GM19467 (cell line): Measurements from ENCODE around the gene TM4SF5.

Experiments used
- ATAC-seq: cut with Tn5 transposase; IDR thresholded peaks from one replicate; pipeline ENCODE4 v1.9.1; 2021; ENCODE audit warnings: mild to moderate bottlenecking, moderate library complexity; ENCODE audit not compliant: unreplicated experiment

The TM4SF5 gene

DNA sequence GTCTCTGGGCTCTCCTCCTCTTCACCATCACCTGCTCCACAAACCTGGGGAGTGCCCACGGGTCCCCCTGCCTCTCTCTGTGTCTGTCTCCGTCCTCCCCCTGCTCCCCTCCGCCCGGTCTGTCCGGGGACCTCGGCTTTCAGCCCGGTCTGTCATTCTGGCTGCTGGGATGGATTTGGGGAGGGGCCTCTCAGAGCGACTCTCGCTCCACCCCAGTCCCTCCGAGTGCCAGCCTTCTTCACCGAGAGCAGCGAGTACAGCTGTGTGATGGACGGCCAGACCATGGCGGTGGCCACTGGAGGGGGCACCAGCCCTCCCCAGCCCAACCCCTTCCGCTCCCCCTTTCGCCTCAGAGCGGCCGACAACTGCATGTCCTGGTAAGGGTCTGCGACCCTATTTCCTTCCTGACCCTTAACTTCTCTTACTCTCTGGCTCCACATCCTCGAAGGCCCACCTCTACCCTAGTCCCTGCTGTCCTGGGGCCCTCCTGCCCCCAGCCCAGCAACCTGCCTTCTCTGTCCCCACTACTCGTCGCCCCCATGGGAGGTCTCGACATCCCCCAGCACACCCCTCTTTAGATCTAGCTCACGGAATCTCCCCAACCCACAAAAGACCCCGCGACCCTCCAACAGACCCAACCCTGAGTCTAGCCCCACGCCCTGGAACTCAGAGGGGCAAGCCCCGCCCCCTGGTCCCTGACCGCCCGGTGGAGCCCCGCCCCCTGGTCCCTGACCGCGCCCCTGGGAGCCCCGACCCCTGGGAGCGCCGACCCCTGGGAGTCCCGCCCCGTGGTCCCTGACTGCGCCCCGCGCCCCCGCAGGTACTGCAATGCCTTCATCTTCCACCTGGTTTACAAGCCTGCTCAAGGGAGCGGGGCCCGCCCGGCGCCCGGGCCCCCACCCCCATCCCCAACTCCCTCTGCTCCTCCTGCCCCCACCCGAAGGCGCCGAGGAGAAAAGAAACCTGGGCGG, 26.4 kb upstream of the TM4SF5 start:
- ATAC-seq: no peak

DNA sequence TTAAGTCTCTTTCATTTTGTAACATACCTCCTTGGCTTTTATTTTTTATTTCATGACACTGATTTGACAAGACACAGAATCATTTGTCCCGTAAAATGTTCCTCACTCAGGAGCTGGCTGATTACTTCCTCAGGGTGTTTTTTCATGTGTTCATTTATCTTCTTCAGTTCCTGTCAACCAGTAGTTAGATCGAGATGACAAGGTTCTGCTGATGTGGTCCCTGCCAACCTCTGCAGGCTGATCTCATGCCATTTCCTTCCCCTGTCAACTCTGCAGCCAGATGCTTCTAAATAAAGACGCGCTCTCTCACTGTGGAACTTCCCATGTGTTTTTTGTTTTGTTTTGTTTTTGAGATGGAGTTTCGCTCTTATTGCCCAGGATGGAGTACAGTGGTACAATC, 23.8 kb upstream of the TM4SF5 start:
- ATAC-seq: no peak

DNA sequence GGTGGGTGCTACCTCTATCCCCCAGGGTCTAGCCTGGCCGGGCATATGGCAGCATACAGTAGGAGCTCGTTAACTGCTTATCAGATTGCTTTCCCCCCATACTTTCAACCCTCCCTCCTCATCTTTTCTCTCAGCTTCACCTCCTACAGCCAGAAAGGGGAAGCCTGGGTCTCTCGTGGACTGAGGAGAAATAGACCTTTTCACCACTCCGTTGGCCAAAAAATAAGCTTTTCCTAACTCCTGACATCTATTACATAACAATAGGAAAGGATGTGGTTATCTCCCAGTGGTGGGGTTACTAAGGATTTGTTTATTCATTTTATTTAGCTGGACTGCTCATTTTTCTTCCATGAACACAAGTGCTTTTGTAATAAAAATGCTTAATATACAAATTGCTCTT, 23.0 kb upstream of the TM4SF5 start:
- ATAC-seq: no peak

DNA sequence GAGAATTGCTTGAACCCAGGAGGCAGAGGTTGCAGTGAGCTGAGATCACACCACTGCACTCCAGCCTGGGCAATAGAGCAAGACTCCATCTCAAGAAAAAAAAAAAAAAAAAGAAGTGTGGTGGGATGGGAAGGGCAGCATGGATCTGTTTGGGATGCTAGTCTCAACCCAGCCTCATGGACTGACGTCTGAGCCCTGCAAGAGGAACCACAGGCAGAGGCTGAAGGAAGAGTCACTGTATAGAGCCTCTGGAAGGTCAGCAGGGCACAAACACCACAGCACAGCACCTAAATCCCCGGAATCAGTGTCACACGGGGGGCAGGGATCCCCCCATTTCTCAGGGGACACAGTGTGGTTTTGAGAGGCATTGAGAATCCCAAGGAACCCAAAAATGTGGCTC, 21.1 kb upstream of the TM4SF5 start:
- no peak for ATAC-seq

DNA sequence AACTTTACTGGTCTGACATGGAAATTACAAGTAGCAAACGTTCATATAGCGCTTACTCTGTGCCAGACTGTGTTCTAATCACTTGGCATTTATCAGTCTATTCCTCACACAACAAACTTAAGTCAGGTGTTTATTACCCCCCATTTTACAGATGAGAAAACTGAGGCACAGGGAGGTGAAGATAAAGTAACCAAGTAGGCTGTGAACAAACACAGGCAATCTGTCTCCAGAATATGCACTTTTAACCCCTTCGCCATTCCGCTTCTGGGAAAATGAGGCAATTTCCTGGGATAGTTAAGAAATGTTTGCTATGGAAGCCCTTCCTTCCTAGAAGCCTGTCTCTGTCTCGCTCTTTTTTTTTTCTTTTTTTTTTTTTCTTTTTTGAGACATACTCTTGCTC, 19.8 kb upstream of the TM4SF5 start:
- no peak for ATAC-seq

DNA sequence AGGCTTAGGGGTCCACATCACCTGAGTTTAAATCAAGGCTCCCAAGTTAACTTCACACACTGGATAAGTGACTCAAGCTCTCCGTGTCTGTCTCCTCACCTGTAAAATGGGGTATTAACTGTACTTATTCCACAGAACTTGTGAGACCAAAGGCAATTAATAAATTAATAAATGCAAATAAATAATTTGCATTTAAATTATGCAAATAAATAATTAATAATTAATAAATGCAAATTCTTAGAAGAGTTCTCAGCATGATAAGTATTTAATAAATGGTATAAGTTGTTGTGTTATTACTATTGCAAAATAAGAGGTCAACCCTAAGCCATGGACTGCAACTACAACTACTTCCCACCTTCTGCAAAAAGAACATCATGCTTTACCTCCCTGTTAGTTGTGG, 18.3 kb upstream of the TM4SF5 start:
- ATAC-seq: no peak

DNA sequence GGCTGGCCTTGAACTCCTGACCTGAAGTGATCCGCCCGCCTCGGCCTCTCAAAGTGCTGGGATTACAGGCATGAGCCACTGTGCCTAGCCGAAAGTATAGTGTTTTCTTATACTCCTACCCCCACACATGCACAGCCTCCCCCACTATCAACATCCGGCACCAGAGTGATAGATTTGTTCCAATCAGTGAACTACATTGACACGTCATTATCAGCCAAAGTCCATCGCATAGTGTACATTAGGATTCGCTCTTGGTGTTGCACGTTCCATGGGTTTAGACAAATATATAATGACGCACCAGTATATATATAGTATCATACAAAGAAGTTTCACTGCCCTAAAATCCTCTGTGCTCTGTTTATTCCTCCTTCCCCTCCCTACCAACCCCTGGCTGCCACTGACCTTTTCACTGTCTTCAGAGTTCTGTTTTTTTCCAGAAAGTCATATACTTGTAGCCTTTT, 11.9 kb upstream of the TM4SF5 start:
- no peak for ATAC-seq

DNA sequence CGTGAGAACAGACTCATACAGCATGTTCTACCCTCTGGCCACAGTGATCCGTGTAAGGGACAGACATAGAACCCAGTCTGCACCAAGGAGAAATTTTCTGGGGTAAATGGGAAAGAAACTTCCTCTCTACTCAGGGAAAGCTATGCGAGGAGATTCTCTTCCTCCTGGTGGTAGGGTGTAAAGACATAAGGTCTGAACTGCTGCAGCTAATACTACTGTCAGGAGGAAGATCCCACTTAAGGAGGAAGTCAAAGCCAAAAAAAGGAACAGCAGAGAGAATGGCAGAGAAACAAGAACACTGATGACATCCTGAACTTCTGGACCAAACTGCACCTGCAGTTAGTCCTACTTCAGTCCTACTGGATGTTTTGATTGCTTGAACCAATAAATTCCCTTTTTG, 7.1 kb upstream of the TM4SF5 start:
- ATAC-seq: no peak

DNA sequence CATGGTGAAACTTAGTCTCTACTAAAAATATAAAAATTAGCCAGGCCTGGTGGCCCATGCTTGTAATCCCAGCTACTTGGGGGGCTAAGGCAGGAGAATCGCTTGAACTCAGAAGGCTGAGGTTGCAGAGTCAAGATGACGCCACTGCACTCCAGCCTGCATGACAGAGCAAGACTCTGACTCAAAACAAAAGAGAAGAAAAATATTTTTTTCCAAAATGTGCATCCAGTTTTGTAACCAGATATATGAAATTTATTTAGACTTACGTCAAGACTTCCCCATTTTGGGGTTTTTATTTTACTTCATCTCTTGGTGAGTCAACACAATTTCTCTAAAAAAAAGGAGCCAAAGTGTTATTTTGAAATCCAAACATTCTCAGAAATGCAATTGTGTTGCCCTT, 5.5 kb upstream of the TM4SF5 start:
- no peak for ATAC-seq

DNA sequence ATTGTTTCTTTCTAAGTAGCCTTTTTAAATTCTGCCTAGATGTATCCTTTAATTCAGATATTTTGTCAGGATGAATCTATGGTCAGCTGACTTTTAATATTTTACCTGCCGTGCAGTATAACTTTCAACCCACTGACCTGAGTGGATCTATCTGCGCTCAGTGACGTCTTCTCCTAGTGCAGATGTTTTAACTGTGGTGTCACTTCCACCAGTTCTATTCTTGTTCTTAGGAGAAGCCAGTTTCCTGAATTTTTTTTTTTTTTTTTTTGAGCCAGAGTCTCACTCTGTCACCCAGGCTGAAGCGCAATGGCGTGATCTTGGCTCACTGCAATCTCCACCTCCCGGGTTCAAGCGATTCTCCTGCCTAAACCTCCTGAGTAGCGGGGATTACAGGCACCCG, 5.0 kb upstream of the TM4SF5 start:
- no peak for ATAC-seq

DNA sequence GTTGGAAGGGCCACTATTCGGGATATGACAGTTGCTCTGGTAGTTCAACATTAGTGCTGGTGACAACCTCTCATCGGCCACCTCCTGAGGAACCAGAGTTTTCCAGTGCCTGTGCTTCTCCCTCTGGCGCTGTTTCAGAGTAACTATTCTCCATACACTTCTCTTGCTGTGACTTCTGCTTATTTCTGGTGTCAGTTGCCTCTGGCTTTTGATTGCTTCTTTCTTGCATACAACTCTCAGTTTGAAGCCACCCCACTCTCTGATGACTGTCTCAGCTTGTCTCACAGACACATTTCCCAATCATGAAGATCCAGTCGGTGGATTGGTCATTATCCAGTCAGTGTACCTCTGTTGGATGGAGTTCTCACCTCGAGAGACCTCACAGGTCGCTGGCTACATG, 3.4 kb upstream of the TM4SF5 start:
- no peak for ATAC-seq

DNA sequence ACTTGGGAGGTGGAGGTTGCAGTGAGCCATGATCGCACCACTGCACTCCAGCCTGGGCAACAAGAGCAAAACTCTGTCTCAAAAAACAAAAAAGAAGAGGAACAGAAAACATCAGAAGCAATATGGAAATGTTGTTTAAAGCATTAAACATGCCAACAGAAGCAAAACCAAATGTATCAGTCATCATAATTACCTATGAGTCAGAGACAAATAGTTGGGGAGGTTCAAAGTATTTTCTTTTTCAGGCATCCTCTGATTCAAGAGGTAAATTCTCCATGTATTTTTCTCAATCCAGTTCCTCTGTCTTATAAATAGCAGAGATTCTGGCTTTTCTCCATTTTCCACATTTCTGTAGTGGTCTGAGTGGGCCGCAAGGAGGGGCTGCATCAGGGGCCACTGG, 2.1 kb upstream of the TM4SF5 start:
- no peak for ATAC-seq

DNA sequence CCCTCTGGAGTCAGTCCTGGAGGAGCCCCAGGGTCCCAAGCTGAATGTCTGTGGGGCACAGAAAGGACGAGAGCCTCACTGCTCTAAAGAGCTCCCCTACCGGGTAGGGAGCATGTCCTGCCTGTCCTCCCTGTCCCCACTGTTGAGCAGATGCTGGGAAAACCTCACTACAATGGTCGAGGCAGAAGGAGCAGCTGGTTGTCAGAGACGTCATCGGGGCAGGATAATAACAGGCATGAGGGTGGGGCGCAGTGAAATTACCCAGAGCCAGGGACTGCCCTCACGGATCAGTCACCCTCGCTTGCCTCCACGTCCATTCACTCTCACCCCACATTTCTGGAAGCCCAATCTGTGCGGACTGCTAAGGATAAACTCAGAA, 538 bp downstream of the TM4SF5 start:
- ATAC-seq: no peak

DNA sequence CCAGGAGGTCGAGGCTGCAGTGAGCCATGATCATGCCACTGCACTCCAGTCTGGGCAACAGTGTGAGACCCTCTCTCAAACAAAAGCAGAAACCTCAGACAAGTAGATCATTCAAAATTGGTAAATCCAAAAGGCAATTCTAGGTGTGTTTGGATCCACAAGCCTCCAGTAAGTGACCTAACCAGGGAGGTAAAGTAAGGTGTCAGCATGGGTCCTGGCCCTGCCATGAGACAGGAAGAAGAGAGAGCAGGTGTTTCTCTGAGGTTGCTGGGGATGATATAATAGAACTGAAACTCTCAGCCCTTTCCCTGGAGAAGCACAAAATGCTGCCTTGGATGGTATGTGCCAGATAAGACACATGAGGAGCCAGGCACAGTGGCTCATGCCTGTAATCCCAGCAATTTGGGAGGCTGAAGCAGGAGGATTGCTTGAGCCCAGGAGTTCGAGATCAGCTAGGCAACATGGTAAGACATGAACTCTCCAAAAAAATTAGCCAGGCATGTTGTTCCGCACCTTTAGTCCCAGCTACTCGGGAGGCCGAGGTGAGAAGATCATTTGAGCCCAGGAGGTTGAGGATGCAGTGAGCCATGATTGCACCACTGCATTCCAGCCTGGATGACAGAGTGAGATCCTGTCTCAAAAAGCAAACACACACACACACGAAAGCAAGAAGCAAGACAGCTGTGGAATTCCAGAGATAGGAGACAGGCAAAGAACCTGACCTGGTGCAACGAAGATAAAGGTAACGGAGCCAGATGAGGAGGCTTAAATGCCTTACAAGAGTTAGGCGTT, 6.5 kb downstream of the TM4SF5 start:
- no peak for ATAC-seq

DNA sequence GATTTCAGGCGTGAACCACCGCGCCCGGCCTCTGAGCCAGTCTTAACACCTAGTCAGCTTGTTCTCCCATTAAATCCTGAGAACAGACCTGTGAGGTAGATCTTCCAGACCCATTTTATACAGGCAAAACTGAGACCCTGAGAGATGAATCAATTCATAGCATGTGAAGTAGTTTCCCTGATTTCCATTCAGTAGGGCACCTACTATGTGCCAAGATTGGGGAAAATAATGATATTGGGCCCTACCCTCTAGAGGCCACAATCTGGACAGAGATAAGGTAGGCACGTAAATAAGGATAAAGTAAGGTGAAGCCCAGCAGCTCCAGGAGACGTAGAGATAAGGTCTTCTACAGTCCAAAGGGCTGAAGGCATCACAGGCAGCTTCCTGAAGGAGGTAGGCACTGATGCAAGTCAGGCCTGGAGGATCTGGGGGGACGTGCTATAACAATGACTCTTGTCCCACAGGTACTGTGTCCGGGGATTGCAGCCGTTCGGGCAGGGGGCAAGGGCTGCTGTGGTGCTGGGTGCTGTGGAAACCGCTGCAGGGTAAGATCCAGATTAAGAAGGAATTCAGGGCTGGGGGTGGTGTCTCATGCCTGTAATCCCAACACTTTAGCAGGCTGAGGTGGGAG, 8.8 kb downstream of the TM4SF5 start:
- ATAC-seq: no peak

DNA sequence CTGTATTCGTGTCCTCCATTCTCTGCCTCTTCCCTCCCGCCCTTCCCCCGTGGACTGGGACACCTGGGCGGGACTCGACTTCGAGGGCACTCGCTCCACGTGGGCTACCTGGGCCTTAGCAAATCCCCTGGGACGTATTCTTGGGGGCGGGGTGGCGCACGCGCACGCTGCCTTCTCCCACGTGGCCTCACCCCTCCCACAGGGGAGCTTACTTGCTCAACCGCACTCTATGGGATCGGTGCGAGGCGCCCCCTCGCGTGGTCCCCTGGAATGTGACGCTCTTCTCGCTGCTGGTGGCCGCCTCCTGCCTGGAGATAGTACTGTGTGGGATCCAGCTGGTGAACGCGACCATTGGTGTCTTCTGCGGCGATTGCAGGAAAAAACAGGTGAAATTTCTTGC, 11.0 kb downstream of the TM4SF5 start:
- no peak for ATAC-seq

DNA sequence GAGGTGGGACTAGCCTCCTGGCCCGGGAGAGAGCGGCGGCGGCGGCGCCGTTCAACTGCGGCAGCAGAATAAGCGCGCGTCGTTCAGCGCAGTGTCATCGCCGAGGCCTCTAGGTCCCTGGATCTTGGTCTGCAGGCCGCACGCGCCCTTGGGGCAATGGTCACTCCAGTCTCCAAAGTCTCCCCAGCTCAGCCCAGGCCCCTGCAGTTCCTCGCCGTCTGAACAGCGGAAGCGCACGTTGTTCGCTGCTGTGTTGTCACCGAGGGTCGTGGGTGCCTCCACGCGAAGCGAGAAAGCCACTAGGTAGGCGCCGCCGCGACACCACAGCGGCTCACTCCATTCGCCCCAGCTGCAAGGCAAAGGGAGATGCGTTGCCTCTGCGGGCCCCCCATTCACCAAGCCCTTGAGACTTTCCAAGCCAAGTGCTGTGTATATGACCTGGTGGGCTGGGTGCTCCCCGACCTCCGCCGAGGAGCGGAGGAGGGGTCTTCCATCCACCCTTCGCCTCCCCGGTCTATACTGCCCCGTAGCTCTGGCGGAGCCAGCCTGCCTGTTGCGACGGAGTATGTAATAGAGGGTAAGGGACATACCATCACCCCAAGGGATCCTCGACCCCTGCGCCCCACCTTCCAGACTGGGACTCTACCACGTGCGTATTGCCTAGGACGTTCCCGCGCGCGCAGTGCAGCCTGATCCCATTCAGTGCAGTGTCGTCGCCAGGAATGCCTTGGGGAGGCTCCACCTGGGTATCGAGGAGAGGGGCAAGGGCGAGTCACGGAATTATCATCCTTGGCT, 13.8 kb downstream of the TM4SF5 start:
- ATAC-seq: no peak

DNA sequence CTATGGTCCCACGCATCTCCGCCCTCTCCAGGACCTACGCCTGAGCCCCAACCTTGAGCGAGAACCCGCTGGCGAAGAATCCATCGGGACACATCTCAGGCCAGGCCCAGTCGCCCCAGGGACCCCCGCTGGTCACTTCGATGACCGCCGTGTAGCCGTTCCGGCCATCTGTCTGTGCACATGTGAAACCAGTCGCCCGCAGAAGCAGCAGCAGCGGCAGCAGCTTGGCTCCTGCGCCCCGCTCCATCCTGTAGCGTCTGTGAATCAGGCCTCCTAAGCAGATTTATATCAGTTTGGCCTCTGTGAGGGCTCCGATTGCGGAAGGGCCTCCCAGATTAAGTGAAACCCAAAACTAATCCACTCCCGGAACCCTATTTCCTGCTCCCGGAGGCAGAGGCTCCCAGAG, 14.4 kb downstream of the TM4SF5 start, which contains the start of gene VMO1:
Gene VMO1, minus strand, starts transcription at position 259 of the 406 bp plus-strand sequence. Its CDS starts 12 bp downstream, at position 247.
- ATAC-seq: no peak

DNA sequence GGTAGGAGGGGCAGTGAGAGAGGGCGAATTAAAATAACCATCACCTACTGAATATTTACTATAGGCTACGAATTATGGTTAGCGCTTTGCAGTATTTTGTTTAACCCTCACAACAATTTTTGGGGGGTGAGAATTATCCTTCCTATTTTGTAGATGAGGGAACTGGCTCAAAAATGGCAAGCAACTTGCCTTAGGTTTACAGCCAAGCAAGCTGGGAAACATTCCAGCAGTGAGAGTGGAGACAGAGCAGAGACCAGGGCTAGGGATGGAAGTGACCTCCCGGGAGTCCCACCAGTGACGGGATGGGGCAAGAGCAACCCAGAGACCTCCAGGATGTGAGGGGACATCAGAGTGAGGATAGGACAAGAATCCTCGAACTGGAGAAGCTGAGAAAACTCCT, 14.8 kb downstream of the TM4SF5 start:
- no peak for ATAC-seq

DNA sequence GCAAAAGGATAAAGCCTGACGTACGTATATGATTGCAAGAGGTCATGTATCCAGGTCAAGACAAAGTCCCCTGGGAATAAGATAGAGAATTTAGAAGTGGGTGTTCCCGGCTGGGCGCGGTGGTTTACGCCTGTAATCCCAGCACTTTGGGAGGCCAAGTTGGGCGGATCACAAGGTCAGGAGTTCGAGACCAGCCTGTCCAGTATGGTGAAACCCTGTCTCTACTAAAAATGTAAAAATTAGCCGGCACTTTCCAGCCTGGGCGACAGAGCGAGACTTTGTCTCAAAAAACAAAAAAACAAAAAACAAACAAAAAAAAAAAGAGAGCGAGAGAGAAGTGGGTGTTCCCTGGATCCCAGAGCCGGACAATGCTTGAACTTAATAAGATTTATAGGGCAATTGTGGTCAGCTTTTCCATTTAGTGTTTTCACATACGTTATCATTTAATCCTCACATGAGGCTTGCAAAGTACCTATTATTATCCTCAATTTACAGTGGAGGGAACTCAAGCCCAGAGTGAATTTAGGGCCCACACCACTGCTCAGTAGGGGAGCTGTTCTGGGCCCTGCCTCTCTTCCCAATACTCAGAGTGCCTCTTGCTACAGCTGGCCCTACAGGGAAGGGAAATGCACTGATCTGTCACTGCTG, 16.6 kb downstream of the TM4SF5 start:
- no peak for ATAC-seq
